Pulmonary artery endothelial cell (primary cell): ENCODE data around the gene CDKN1C. TPM values are rescaled to one million over a fixed set of nuclear protein-coding genes. Genes with fewer than 3 reads are reported as not detected.
"Not testable (repeated sequence)": the region's sequence is repeated elsewhere in the genome, so short reads cannot be mapped to it uniquely, and the experiment has no call there.

Experiments
- DNase-seq: peaks from one replicate; pipeline ENCODE4 v3.0.0-alpha.2; 2011; ENCODE audit warnings: low read depth, low spot score
- total RNA-seq: library from RNA; depleted of rRNA; stranded (reverse); fragments of >200 nt; gene quantifications from 2 replicates; pipeline ENCODE4 v1.2.3, GENCODE V29; 2014

The CDKN1C gene
- total RNA-seq, 1 donor from 2014 or later: 3.5 TPM

DNA sequence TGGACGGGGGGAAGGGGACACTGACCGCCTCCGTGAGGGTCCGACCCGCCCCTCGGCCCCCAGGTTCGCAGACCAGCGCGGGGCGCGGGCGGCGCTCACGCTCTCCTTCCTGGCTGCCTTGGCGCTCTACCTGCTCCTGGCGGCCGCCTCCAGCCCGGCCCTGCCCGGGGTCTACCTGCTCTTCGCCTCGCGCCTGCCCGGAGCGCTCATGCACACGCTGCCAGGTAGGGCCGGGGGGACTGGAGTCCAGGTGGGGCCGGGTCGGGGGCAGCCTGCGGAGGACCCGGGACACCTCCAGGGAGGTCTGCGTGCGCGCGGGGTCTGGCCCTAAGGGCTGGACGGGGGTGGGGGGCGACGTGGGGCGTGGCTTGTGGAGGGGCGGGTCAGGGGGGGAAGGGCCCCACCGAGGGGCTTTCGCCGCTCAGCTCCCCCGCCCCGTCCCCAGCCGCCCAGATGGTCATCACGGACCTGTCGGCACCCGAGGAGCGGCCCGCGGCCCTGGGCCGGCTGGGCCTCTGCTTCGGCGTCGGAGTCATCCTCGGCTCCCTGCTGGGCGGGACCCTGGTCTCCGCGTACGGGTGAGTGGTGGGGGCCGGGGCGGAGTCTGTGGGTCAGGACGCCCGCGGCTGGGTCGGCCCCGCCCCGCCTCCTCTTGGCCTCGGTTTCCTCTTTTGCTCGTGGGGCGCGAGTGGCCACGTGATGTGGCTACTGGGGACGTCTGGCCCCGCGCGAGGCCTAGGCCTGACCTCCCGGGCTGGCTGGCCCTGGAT, 23.7 kb upstream of the CDKN1C start:
- no peak for DNase-seq

DNA sequence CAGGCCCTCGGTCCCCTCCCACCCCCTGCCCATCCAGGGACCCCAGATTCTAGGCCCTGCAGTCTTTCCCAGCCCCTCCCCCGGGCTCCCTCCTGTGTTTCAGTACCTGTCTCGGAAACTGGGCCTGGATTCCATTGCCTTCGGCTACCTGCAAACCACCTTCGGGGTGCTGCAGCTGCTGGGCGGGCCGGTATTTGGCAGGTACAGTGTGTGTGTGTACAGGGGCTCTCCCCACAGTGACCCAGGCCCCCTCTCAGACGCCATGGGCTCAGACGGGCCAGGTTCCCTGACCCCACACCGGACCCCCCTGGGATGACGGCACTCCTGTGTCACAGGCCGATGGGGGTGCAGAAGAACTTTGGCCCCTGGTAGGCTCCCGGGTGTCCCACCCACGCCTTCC, 22.6 kb upstream of the CDKN1C start:
- DNase-seq: no peak

DNA sequence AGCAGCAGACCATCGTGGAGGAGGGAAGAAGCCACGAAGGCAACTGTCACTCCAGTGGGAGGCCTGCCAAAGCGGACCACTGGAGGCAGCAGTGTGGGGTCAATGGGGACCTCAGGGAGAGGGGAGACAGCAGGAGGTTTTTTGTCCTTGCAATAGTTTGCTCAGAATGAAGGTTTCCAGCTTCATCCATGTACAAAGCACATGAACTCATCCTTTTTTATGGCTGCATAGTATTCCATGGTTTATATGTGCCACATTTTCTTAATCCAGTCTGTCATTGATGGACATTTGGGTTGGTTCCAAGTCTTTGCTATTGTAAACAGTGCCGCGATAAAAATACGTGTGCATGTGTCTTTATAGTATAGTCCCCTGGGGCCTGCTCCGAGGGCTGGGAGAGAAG, 19.7 kb upstream of the CDKN1C start:
- DNase-seq: not testable (repeated sequence)

DNA sequence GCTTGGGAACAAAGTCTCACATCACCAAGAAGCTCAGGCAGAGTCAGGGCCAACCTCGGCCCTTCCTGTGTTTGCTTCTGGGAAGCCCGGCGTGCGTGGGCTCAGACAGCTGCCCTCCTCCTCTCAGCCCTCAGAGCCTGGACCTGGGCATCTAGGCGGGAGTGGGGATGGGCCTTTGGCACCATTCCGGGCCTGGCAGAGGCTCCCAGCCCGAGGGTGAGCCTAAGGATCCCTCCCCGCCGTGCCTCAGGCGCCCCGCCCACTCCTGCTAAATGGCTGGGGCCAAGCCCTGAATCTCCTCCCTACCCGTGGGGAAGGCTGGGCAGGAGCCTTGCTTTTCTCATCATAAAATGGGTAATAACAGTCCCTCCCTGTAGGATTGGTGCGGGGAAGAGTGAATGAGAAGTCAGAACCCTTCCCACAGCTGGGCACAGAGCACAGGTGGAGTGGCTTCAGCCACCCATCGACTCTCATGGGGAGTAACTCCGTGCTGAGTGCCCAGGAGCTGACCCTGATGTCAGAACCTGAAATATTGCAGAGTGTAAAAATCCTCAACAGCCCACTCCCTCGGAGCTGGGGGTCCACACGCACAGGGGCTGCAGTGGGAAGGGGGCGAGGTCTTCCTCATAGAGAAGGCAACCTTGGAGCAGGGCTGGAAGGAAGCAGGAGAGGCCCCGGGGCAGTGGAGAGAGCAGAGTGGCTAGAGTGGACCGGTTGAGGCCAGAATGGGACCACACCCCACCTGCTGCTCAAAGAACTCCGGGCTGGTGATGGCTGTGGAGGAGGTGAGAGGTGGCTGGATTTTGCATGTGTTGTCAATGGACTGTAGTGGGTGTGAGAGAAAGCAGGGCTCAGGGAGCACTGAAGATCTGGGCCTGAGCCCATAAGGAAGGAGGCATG, 18.8 kb upstream of the CDKN1C start:
- no peak for DNase-seq

DNA sequence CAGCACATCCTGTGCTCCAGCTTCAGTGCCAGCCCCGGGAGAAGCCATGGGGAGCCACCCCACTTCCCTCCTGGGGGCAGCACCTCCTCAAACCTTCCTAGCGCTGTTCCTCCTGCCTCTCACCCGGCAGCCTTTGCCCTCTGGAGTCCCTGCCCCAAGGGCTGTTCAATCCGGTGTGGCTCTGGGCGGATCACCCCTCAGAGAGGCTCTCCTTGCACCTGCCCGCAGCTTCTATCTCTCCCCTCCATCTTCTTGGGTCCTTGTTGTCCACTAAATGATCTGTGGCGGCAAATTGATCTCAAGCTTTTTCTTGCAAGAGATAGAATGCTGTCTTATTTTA, 18.1 kb upstream of the CDKN1C start:
- no peak for DNase-seq

DNA sequence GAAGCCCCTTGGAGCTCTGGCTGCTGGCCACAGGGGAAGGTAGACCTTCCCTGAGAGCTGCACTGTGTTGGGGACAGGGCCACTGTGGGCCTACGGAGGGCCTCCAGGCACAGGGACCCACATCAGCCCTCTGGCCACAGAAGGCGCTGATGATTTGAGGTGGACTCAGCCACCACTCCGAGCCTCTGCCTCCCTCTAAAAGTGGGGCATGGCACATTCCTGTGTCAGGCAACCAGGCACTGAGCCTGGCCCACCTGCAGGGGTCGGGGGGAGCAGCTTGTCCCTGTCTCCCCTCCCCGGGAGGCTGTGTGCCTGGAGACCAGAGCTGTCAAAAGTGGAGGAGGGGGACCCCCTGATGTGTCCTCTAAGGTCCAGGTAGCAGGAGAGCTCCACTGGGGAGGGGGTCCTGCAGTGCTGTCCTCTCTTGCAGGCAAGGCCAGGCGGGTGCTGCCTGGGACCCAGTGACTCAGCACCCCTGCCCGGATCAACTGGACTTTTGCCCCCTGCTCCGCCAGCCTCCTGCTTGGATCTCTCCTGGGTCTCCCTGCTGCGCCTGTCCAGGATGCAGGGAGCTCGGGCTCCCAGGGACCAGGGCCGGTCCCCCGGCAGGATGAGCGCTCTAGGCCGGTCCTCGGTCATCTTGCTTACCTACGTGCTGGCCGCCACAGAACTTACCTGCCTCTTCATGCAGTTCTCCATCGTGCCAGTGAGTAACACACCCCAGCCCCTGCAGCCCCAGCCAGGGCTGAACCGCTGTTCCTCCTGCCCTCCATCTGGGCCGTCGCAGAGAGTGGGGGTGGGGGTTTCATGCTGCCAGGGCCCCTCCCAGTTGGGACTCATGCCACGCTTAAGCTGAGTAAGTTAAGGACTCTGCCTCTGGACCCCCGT, 17.5 kb upstream of the CDKN1C start:
- no peak for DNase-seq

DNA sequence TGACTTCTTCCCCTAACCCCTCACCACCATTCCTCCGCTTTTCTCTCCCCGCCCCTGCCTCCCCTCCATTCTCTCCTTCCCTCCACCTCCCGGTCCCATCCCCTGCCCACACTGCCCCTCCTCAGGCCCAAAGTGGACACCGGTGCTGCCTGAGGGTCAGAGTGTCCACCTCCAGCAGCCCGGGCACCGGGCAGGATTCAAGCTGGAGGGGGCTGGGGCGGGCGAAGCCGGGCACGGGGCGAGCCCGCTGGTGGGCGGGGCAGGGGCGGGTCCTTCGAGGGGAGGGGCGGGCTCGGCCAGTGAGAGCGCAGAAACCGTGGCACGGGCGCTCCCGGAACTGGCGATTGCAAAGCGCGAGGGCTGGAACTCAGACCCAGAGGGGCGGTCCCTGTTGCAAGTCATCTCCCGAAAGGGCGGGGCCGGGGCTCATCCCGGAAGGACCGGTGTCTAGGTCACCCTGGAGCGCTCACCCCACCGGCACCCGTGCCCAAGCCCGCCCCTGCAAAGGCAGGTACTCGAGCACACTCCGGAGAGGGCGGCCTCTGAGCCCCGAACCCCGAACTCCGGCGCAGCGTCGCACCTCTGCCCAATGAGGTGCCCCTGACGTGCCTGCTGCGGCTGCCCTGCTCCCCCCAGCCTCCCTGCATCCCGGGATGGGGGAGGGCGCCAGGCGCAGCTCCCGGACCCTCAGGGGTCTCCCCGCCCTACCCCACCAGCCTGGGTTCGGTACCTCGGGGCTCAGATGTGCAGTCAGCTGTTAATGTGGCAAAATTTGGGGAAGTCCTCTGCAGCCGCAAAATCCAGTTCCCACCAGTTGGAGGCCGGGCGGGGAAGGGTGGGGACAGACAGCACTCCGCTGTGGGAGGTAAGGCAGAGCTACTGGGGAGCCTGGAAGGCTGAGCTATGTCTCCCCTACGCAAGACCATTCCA, 16.5 kb upstream of the CDKN1C start:
- peak; percentile 43 for DNase-seq

DNA sequence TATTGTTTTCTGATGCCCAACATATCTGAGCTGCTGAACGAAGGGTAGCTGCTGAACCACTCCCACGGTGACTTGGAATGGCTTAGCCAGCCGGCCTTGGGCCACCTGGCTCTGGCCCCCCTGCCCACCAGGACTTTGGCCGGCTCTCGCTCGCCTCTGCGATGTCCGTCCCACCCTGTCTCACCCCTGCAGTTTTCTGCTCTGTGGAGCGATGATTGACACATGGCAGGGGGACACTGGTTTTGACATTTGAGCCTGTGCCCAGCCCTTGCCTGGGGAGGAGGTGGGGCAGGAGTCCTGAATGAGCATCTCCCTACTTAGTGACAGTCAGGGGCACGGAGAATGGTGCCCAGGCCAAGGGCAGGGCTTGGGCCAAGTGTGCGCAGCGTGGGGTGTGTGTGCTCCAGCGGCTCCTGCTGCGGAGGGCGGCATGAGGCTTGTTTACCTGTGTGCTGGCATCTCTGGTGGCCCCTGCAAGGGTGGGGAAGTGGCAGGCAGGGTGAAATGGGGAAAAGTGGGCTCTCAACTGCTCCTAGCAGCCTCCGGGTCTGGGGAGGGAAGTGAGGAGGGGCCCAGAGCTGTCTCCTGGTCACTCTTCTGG, 15.7 kb upstream of the CDKN1C start:
- DNase-seq: no peak

DNA sequence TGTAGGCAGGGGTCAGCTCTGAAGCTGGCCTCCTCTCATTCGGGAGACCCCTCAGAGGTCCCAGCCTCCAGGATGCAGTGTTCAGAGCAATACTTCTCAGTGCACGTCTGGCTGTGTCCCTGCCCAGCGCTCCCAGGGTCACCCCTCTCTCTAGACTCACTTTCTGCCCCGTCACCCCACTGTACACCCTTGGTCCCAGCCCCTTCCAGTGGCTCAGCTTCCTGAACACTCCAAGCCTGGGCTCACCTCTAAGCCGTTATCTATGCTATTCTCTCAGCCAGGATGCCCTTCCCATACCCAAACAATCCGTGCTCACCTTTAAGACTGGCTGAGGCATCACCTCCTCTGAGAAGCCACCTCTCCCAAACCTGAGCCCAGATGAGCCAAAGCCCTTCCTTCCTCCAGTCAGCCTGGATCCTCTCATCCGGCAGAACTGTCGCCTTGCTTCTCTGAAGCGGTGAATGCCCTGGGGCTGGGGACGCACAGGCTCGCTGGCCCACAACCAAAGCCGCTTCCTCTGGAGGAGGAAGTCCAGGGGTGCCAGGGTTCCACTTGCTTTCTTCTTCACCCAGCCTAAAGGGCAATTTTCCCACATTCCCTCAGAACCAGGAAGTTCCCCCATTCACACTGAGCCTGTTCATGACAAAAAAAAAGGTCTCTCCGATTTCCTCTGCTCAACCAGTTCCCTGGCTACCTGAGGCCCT, 13.7 kb upstream of the CDKN1C start:
- no peak for DNase-seq

DNA sequence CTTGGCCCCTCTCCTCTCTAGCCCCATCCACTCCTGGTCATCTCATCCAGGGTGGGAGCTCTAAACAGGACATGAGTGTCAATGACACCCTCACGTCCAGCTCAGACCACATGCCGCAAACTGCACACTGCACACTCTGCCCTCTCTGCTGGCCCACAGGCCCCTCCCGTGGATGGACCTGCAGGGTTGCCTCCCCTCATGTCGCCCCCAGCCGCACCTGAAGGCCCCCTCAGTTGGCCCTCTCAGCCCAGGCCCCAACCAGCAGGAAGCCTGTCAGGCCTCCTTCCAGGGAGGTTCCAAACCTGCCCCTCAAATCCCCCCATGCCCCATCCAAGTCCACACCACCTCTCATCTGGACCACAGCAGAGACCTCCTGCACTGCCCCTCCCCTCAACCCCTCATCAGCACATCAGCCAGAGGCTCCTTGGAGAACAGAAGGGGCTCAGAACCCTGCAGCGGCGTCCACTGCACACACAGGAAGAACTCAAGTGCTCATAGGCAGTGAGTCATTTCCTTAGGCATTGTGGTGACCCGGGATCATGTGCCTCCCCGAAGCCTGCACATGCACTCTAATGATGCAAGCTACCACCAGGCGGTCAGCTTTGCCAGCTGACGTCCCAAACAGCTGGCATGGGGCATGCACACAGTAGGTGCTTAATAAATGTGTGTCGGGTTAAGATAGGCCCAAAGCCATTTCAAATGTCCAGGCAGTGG, 12.9 kb upstream of the CDKN1C start:
- DNase-seq: peak; percentile 91

DNA sequence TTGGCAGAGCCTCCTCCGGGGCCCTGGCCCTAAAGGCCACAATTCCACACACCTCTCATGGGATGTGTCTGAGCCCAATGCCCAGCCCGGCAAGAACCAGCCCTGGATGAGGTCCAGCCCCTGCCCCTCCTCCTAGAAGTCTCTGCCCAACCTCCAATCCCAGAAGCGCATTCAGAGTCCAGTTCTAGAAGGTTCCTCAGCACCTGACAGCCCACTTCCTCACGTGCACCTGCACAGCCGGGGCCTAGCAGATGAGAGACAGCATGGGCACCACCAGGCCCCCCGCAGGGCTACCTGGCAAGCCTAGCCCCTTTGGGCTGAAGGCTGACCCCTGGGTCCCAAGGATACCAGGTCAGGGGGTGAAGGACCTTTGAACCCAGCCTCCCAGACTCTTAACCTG, 11.5 kb upstream of the CDKN1C start:
- DNase-seq: no peak

DNA sequence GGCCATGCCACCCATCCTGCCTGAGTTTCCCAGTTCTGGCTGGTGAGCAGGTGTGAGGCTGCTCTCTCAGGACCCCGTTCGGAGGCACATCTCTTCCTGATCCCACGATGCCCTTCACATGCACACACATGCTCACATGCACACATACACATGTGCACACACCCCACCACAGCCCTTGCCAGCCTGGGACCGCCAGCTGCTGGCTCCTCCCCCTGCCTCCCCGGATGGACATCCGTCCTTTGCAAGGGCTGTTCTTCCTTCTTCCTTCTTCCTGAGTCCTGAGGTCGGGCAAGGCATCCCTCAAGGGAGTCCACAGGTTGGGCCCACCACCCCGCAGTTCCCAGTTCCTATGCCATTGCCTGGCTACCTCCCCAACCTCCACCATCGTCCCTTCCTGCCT, 10.5 kb upstream of the CDKN1C start:
- DNase-seq: no peak

DNA sequence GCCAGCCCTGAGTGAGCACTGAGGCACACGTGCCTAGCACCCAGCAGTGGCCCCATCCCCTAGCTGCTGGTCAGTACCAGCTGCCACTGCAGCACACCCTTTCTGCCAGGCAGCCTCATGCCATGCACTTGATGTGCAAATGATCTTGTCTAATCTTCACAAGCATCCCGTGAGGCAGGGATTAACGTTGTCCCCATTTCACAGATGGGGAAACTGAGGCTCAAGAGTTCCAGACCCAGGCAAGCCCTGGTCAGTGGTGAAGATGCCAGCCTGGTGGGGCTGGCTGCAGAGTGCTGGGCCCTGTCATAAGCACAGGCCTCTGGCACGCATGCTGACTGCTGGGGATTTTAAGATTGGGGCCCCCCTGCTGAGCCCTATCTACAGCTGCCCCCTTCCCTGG, 8.4 kb upstream of the CDKN1C start:
- DNase-seq: no peak

DNA sequence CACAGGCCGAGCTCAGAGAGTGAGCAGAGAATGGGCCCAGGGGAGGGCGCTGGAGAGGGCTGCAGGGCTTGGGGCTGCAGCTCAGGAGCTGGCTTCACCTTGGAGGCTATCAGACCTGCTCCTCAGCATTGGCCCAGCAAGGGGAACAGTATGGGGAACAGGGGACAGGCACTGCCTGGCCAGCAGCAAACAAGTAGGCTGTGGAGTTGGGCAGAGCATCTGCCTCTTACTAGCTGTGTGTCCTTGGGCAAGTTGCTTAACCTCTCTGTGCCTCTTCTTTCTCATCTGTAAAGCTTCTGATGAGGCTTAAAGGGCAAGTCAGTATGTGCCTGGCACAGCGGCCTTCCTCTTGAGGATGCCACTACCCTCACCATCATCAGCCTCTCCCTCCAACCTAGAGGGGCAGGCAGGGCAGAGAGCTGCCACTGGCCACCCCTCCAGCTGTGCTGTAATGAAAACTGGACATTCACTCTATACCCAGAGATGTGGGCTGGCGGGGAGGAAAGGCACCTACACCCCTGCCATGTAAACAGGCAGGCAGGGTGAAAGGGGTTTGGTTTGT, 7.5 kb upstream of the CDKN1C start:
- no peak for DNase-seq

DNA sequence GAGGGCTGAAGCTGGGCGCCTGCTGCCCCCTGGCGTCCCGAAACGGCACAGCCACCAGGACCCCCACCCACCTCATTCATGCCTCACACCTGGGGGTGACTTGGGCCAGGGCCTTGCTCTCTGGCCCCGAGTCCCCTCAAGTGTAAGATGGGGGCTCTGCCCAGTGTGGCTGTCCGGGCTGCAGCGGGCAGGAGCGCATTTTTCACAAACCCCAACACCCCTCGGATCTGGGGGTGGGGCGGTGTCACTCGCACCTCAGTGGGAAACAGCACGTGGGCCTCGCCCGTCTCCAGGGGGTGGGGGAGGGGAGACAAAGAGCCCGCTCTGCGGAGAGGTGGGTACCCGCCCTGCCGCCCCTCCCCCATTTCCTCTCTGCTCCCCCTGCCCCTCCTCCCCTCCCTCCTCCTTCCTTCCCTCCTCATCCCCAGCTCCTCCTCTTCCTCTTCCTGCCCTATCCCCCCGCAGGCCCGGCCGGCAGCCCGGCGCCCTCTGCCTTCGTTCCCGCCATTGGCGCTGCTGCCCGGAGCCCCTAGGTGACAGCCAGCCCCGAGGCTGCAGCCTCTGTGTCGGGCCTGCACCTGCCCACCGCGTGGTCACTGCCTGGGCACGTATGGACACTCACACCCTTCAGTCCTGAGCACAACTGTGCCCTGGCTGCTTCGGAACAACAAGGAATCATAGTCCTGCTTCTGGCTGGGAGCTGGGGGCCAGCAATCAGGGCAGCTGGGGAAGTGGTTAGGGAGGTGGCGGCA, 6.8 kb upstream of the CDKN1C start:
- no peak for DNase-seq

DNA sequence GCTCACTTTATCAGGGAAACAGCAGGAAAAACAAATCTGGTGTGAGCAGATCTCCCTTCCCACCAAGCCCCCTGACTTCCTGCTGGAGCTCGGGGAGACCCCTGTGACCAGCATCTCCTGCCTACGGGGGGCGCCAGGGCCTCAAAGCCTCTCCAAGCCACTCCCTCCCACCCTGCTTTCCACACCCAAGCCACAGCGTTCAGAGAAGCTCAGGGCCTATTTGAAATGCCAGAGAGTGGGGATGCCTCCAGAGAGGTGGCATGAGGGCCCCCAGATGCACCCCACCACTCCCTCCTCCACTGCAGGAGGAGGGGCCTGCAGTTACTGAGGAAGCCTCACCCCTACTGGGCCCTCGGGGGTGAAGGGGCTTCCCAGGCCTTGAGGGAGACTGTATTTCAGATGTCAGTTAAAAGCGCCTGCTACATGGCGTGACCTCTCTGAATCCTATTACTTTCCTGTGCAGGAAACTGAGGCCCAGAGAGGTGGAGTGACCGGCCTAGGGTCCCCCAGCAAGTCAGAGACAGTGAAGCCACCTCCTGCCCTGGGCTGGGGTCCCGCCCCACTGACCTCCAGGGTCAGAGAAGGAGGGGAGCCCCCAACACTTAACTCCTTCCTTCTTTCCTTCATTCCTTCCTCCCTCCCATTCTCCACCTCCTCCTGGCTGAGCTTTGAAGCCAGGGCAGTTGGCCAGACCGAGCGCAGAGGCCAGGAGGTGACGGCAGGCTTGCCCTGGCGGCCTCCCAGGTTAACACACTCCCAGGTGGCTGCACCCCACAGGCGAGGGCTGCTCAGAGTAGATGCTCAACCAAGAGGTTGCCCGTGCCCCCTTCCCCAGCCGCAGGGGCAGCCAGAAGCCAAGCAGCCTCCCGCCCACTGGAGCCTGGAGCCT, 6.0 kb upstream of the CDKN1C start:
- no peak for DNase-seq
